IMR-90 (cell line): Measurements from ENCODE around the gene MAML2. TPM values are rescaled to one million over a fixed set of nuclear protein-coding genes. Genes with fewer than 3 reads are reported as not detected.

Experiments used
- ATAC-seq: fragments of 200-7000 bp; cut with Tn5 transposase; 2 replicates; pipeline ENCODE4 v1.9.1; 2020; ENCODE audit warnings: low read depth, mild to moderate bottlenecking, moderate library complexity
- BruUV-seq: library from RNA; stranded (reverse); fragments of 400-500 nt; replicated peaks from 2 replicates; lab custom pipeline; 2021; lab: Mats Ljungman, UMichigan
- CTCF ChIA-PET: fragments of 300-600 bp; formaldehyde crosslinking; extraction: SDS; loops from one replicate; lab custom pipeline; 2021; ENCODE audit warnings: antibody characterized with exemption; lab: Yijun Ruan, JAX
- POLR2A ChIA-PET: fragments of 300-600 bp; sonication (Branson Sonifier 250); formaldehyde crosslinking; loops from one replicate; lab custom pipeline; 2022; ENCODE audit warnings: antibody characterized with exemption; ENCODE audit not compliant: unreplicated experiment; lab: Charles Lee
- DNase-seq: peaks from one replicate; pipeline ENCODE4 v3.0.0; 2013
- H2AFZ ChIP-seq: replicated peaks from 2 replicates; pipeline ENCODE3; 2013; ENCODE audit warnings: low read length, mild to moderate bottlenecking; ENCODE audit not compliant: poor library complexity
- H2AK5ac ChIP-seq: 2 replicates; pipeline ENCODE4 v1.6.1; 2013; ENCODE audit warnings: low read depth, low read length, inconsistent platforms
- H2AK9ac ChIP-seq: replicated peaks from 2 replicates; pipeline ENCODE3; 2013; ENCODE audit warnings: mild to moderate bottlenecking, low read depth, low read length, moderate library complexity; ENCODE audit not compliant: poor library complexity
- H2BK120ac ChIP-seq: 2 replicates; pipeline ENCODE4 v1.6.1; 2013; ENCODE audit warnings: low read depth, low read length, inconsistent platforms
- H2BK15ac ChIP-seq: 3 replicates; pipeline ENCODE4 v1.6.1; 2013; ENCODE audit warnings: low read depth, low read length, inconsistent platforms
- H2BK20ac ChIP-seq: 2 replicates; pipeline ENCODE4 v1.6.1; 2013; ENCODE audit warnings: low read depth, mild to moderate bottlenecking, inconsistent platforms, low read length, moderate library complexity
- H2BK5ac ChIP-seq: 2 replicates; pipeline ENCODE4 v1.6.1; 2013; ENCODE audit warnings: mild to moderate bottlenecking, low read depth, low read length, inconsistent platforms; ENCODE audit not compliant: poor library complexity, severe bottlenecking
- H3K14ac ChIP-seq: replicated peaks from 2 replicates; pipeline ENCODE4 v1.6.1; 2013; ENCODE audit warnings: low read depth, low read length, inconsistent platforms
- H3K18ac ChIP-seq: 2 replicates; pipeline ENCODE4 v1.6.1; 2013; ENCODE audit warnings: low read depth, low read length, control low read depth
- H3K23ac ChIP-seq: 2 replicates; pipeline ENCODE4 v1.6.1; 2013; ENCODE audit warnings: low read depth, low read length, inconsistent platforms
- H3K27ac ChIP-seq: 2 replicates; pipeline ENCODE4 v1.5.1; 2013; ENCODE audit warnings: mild to moderate bottlenecking, control low read depth, low read length; ENCODE audit not compliant: insufficient read depth
- H3K27me3 ChIP-seq: 2 replicates; pipeline ENCODE4 v1.6.1; 2013; ENCODE audit warnings: low read length; ENCODE audit not compliant: control insufficient read depth, insufficient read depth
- H3K36me3 ChIP-seq: 2 replicates; pipeline ENCODE4 v1.6.1; 2013; ENCODE audit warnings: low read length, mixed read lengths; ENCODE audit not compliant: control insufficient read depth, insufficient read depth
- H3K4ac ChIP-seq: 2 replicates; pipeline ENCODE4 v1.6.1; 2013; ENCODE audit warnings: low read depth, low read length, inconsistent platforms
- H3K4me1 ChIP-seq: 2 replicates; pipeline ENCODE4 v1.6.1; 2013; ENCODE audit warnings: low read length, mixed read lengths; ENCODE audit not compliant: control insufficient read depth, insufficient read depth
- H3K4me2 ChIP-seq: 2 replicates; pipeline ENCODE4 v1.6.1; 2013; ENCODE audit warnings: low read depth, mild to moderate bottlenecking, control low read depth, low read length, moderate library complexity
- H3K4me3 ChIP-seq: 2 replicates; pipeline ENCODE4 v1.5.1; 2013; ENCODE audit warnings: low read depth, mild to moderate bottlenecking, control low read depth, low read length, moderate library complexity; ENCODE audit not compliant: insufficient read depth
- H3K56ac ChIP-seq: 2 replicates; pipeline ENCODE4 v1.6.1; 2013; ENCODE audit warnings: low read length, inconsistent platforms; ENCODE audit not compliant: insufficient read depth; ENCODE audit errors: extremely low read depth
- H3K79me1 ChIP-seq, 2 experiments: 2 replicates each; pipeline ENCODE4 v1.6.1; 2013; ENCODE audit warnings: low read length in 2 of 2, inconsistent platforms in 1 of 2, low read depth in 1 of 2
- H3K9ac ChIP-seq: 2 replicates; pipeline ENCODE4 v1.6.1; 2013; ENCODE audit warnings: low read depth, low read length, control low read depth
- H3K9me1 ChIP-seq: 2 replicates; pipeline ENCODE4 v1.6.1; 2013; ENCODE audit warnings: low read length, inconsistent platforms; ENCODE audit not compliant: insufficient read depth
- H3K9me3 ChIP-seq: 2 replicates; pipeline ENCODE4 v1.6.1; 2013; ENCODE audit warnings: low read length; ENCODE audit not compliant: control insufficient read depth, insufficient read depth
- H4K20me1 ChIP-seq: 2 replicates; pipeline ENCODE4 v1.6.1; 2013; ENCODE audit warnings: low read length, inconsistent platforms; ENCODE audit not compliant: insufficient read depth
- H4K5ac ChIP-seq: 2 replicates; pipeline ENCODE4 v1.6.1; 2013; ENCODE audit warnings: mild to moderate bottlenecking, low read depth, low read length, control low read depth
- H4K8ac ChIP-seq, 2 experiments: 2 replicates each; pipeline ENCODE4 v1.6.1; 2013; ENCODE audit warnings: low read depth in 2 of 2, low read length in 2 of 2, control low read depth in 1 of 2, inconsistent platforms in 1 of 2
- H4K91ac ChIP-seq: 2 replicates; pipeline ENCODE4 v1.6.1; 2013; ENCODE audit warnings: low read depth, low read length, inconsistent platforms; ENCODE audit not compliant: insufficient read depth
- NFE2L2 ChIP-seq: fragments of 150-350 bp; IDR thresholded peaks from 2 replicates; pipeline ENCODE4 v1.6.1; 2016; ENCODE audit warnings: low read depth, mild to moderate bottlenecking, low read length
- WGBS, 2 experiments: methylation state at CpG; one replicate each; pipeline versions ENCODE4 v1.1.5 to v1.1.7; 2013; ENCODE audit warnings: missing lambda C conversion rate in 2 of 2; ENCODE audit not compliant: insufficient read length in 1 of 2; ENCODE audit errors: extremely low coverage in 2 of 2; 5-methylcytosine and 5-hydroxymethylcytosine counted together
- dilution Hi-C: fragments of 300-500 bp; cut with HindIII; formaldehyde crosslinking; loops from one replicate; pipeline ENCODE4 v1.14.3; 2018; ENCODE audit warnings: low sequenced_read_pairs; ENCODE audit not compliant: unreplicated experiment
- in situ Hi-C: fragments of 300-500 bp; cut with MboI; formaldehyde crosslinking; loops from 3 replicates; pipeline ENCODE4 v1.14.3; 2019; ENCODE audit warnings: low sequenced_read_pairs, inconsistent platforms, mixed read lengths
- intact Hi-C: fragments of 100-400 bp; cut with micrococcal nuclease; formaldehyde crosslinking; loops from 2 replicates; pipeline ENCODE4 v1.10.0; 2022
- polyA plus RNA-seq, 3 experiments: library from polyadenylated mRNA; depleted of rRNA; stranded (reverse); fragments of >200 nt; gene quantifications; 2 replicates each; pipeline ENCODE4 v1.2.3, GENCODE V29; 2012; ENCODE audit warnings: low replicate concordance in 1 of 3
- total RNA-seq: library from RNA; depleted of rRNA; stranded (reverse); fragments of >200 nt; gene quantifications from 2 replicates; pipeline ENCODE4 v1.2.3, GENCODE V29; 2012

Gene MAML2
- total and polyA plus RNA-seq, 2 of the 4 experiments (the other 2 are of a cell fraction) = 15.0 to 19.5 TPM

DNA sequence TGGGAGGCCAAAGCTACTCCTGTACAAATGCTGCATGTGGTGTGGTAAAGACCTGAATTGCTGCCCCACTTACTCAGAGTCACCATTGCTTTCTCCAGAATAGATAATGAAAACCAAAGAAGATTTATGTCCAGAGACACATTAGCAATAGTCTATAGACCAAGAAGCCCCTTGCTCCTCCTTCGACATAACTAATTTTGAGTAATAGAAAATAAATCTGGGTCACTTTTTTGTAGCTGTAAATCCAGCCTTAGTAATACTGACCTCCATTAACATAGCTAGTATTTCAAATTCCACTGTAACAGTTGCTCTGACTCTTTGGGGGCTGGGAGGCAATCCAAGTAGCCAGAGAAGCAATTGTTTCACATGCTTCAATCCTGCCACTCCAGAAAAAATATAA, 145.9 kb downstream of the MAML2 start:
- WGBS, 2 experiments = no CpG with 5 or more reads among the region's 1 CpG
- H3K4me1 ChIP-seq = peaks cover 22% of the 10 kb centered on the region
- H3K27ac ChIP-seq = peak overlapping the region; percentile 48; the same call in 1 of the 2 replicates
- peak overlapping the region; percentile 60; the same call in 2 of the 3 replicates for H2BK15ac ChIP-seq
- peak overlapping the region; percentile 60; the same call in 1 of the 2 replicates for H2BK120ac ChIP-seq
- H3K36me3 ChIP-seq = no peaks in the 10 kb centered on the region
- peaks cover 45 to 61% of the 10 kb centered on the region in 2 experiments for H3K79me1 ChIP-seq
- no peak overlapping the region for H2BK20ac ChIP-seq
- no peak overlapping the region for H2AFZ ChIP-seq
- no peak overlapping the region for H3K9ac ChIP-seq
- no peak overlapping the region; the same call in 1 of the 2 replicates for H3K14ac ChIP-seq
- H2AK5ac ChIP-seq = no peak overlapping the region; the same call in 1 of the 2 replicates
- no peak overlapping the region for H3K23ac ChIP-seq
- H3K18ac ChIP-seq = peak overlapping the region; percentile 89
- ATAC-seq (0 out of 2 replicates have a peak, but pooled peaks have one; percentile 8), DNase-seq (no peak)
- TF ChIP-seq NFE2L2 = no peak
- H3K9me1 ChIP-seq = peaks cover 5% of the 10 kb centered on the region
- H4K91ac ChIP-seq = no peak overlapping the region
- no peak overlapping the region for H3K4me3 ChIP-seq
- peak overlapping the region; percentile 50; the same call in 1 of the 2 replicates for H3K4me2 ChIP-seq
- dilution Hi-C loops (no loop called here), in situ Hi-C loops (no loop called here), intact Hi-C loops (no loop called here)
- H4K8ac ChIP-seq = peak overlapping the region in 1 of 2 experiments; percentile 6; a peak in 1 of 4 replicates
- ChIA-PET CTCF (no interaction called here), POLR2A (no interaction called here)
- no peaks in the 10 kb centered on the region for H3K27me3 ChIP-seq
- H3K9me3 ChIP-seq = no peaks in the 10 kb centered on the region
- H2AK9ac ChIP-seq = no peak overlapping the region
- H2BK5ac ChIP-seq = peak overlapping the region; percentile 71
- no peak overlapping the region for H3K4ac ChIP-seq
- no TSS peak for BruUV-seq
- no peaks in the 10 kb centered on the region for H4K20me1 ChIP-seq
- peak overlapping the region; percentile 76; the same call in 1 of the 2 replicates for H4K5ac ChIP-seq
- no peak overlapping the region for H3K56ac ChIP-seq
